ENCODE data around the gene ARHGEF17.

ARHGEF17 gene

DNA sequence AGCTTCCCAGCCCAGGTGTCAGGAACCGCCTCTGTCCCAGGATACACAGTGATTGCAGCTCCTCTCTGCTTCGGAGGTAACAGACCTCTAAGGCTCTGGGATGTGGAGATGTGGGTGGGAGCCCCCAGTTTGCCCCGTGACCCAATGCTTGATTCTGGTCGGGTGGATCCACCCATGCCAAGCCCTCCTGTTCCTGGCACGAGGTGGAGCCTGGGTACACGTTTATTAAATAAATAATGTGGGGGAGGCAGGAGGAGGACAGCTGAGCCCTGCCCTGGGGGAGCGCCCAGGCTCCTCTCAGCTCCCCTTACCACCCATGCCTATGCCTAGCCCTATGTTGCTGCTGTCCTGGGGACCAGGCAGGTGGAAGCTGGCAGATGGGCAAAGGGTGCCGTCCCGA is 16.0 kb downstream of the ARHGEF17 start:
- peak overlapping the region in 1 of 2 donors; percentile 47 for H3K4me3 ChIP-seq (ENCODE audit: low read length in 2 of 2)
- H3K4me1 ChIP-seq (ENCODE audit: control insufficient read depth, insufficient read depth, low read length), result peaks cover 94% of the 10 kb centered on the region
- peak overlapping the region; percentile 31 to 64 for H3K9ac ChIP-seq (ENCODE audit: low read length in 2 of 2)
- peak overlapping the region; percentile 90 for H3K27ac ChIP-seq (ENCODE audit: low read length)
- no peaks in the 10 kb centered on the region for H3K27me3 ChIP-seq (ENCODE audit: control insufficient read depth in 1 of 2, insufficient read depth in 2 of 2, low read length in 2 of 2)
- H3K36me3 ChIP-seq (ENCODE audit: control insufficient read depth in 2 of 2, insufficient read depth in 2 of 2, low read length in 2 of 2), result peaks cover 0 to 7% of the 10 kb centered on the region in 2 donors
- no peaks in the 10 kb centered on the region for H3K9me3 ChIP-seq (ENCODE audit: control insufficient read depth in 2 of 2, low read length in 2 of 2)

DNA sequence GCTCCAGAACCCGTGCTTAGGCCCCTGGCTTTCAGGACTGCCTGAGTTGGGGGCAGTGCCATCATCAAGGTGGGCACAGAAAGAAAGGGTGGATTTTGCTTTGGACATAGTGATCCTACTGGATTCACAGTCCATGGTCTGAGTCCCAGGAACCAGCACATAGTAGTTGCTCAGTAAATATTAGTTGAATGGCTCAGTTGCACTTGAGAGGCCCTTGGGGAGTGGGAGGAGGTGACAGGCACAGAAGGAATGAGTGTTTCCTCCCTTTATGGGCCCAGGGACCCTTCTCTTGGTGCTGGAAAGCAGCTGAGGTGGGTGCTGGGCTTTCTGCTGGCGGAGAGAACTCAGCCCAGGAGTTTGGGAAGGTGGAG is 16.6 kb downstream of the ARHGEF17 start:
- H3K4me3 ChIP-seq (ENCODE audit: low read length in 2 of 2), result peak overlapping the region in 1 of 2 donors; percentile 47
- H3K9ac ChIP-seq (ENCODE audit: low read length in 2 of 2), result peak overlapping the region; percentile 31 to 64
- H3K36me3 ChIP-seq (ENCODE audit: control insufficient read depth in 2 of 2, insufficient read depth in 2 of 2, low read length in 2 of 2), result peaks cover 0 to 4% of the 10 kb centered on the region in 2 donors
- peak overlapping the region; percentile 90 for H3K27ac ChIP-seq (ENCODE audit: low read length)
- H3K4me1 ChIP-seq (ENCODE audit: control insufficient read depth, insufficient read depth, low read length), result peaks cover 94% of the 10 kb centered on the region
- no peaks in the 10 kb centered on the region for H3K9me3 ChIP-seq (ENCODE audit: control insufficient read depth in 2 of 2, low read length in 2 of 2)
- H3K27me3 ChIP-seq (ENCODE audit: control insufficient read depth in 1 of 2, insufficient read depth in 2 of 2, low read length in 2 of 2), result no peaks in the 10 kb centered on the region

GRCh38 chr11:73325036-73325981 is 17.2 kb downstream of the ARHGEF17 start:
- Histone ChIP-seq H3K27ac (ENCODE audit: low read length) (peak overlapping the region; percentile 90), H3K27me3 (ENCODE audit: control insufficient read depth in 1 of 2, insufficient read depth in 2 of 2, low read length in 2 of 2) (no peaks in the 10 kb centered on the region), H3K4me1 (ENCODE audit: control insufficient read depth, insufficient read depth, low read length) (peaks cover 89% of the 10 kb centered on the region), H3K9me3 (ENCODE audit: control insufficient read depth in 2 of 2, low read length in 2 of 2) (no peaks in the 10 kb centered on the region), H3K4me3 (ENCODE audit: low read length in 2 of 2) (peak overlapping the region in 1 of 2 donors; percentile 47), H3K9ac (ENCODE audit: low read length in 2 of 2) (peak overlapping the region; percentile 31 to 64), H3K36me3 (ENCODE audit: control insufficient read depth in 2 of 2, insufficient read depth in 2 of 2, low read length in 2 of 2) (peaks cover 0 to 2% of the 10 kb centered on the region in 2 donors)

DNA sequence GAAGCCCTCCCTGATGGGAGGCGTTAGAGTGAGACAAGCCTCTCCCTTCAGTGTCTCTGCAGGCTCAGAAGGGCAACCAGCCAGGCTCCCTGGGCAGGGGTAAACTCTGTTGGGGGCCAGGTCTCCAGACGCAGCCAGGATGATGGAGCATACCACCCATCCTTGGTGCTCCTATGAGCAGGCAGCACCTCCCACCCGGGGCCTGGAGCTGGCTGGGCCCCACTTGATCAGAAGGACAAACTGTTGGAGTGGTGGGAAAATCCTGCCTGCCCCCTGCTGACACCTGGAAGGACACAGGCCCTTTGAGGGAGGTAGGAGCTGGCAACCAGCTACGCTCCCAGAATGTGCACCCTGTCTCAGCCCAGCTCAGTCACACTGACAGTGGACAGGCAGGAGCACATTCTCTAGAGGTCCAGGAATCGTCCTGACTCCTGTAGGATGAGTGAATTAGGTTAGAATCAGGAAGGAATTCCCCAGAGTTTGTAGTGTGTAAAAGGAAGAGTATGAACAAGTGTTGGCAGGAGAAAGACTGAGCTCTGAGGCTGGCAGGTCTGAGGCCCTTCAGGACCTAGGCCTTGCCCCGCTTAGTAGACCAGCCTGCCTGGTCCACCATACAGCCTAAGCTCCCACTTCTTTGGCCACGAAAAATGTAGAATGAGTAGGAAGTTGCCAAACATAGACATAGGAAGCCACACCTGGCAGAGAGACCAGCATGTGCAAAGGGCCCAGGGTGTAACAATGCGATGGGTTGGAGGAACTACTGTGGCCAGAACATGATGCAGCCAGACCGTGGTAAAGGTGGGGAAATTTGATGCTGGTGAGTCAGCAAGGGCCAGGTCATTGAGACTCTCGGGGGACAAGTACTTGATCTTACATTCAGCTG is 19.1 kb downstream of the ARHGEF17 start:
- Histone ChIP-seq H3K4me3 (ENCODE audit: low read length in 2 of 2) (peak overlapping the region in 1 of 2 donors; percentile 29), H3K4me1 (ENCODE audit: control insufficient read depth, insufficient read depth, low read length) (peaks cover 89% of the 10 kb centered on the region), H3K27ac (ENCODE audit: low read length) (peak overlapping the region; percentile 74), H3K9ac (ENCODE audit: low read length in 2 of 2) (peak overlapping the region in 1 of 2 donors; percentile 21), H3K27me3 (ENCODE audit: control insufficient read depth in 1 of 2, insufficient read depth in 2 of 2, low read length in 2 of 2) (no peaks in the 10 kb centered on the region), H3K36me3 (ENCODE audit: control insufficient read depth in 2 of 2, insufficient read depth in 2 of 2, low read length in 2 of 2) (peaks cover 0 to 2% of the 10 kb centered on the region in 2 donors), H3K9me3 (ENCODE audit: control insufficient read depth in 2 of 2, low read length in 2 of 2) (no peaks in the 10 kb centered on the region)

DNA sequence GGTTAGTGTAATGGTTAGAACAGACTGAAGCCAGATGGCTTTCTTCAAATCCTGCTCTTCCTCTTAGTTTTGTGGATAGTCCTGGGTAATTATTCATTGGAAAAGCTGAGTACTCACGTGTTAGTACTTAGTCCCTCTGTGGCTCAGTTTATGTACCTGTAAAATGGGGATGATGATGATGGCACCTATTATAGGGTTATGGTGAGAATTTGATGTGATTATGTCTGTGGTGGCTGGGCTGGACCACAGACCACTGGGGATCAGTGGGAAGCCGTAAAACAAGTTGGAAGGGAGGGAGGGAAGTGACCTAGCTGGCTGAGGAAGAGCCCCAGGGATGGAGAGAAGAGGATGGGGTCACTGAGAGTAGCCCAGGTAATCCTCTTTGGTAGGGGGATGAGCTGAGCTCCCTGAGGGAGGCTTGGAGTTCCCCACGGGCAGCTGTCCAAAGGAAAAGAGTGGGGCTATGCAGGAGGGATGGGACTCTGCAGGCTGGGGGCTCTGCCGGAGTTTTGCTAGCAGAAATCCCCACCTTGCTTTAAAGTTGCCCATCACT is 19.8 kb downstream of the ARHGEF17 start:
- Histone ChIP-seq H3K9me3 (ENCODE audit: control insufficient read depth in 2 of 2, low read length in 2 of 2) (no peaks in the 10 kb centered on the region), H3K4me1 (ENCODE audit: control insufficient read depth, insufficient read depth, low read length) (peaks cover 89% of the 10 kb centered on the region), H3K4me3 (ENCODE audit: low read length in 2 of 2) (no peak overlapping the region), H3K27me3 (ENCODE audit: control insufficient read depth in 1 of 2, insufficient read depth in 2 of 2, low read length in 2 of 2) (no peaks in the 10 kb centered on the region), H3K9ac (ENCODE audit: low read length in 2 of 2) (no peak overlapping the region), H3K36me3 (ENCODE audit: control insufficient read depth in 2 of 2, insufficient read depth in 2 of 2, low read length in 2 of 2) (peaks cover 0 to 2% of the 10 kb centered on the region in 2 donors), H3K27ac (ENCODE audit: low read length) (peak overlapping the region; percentile 74)

DNA sequence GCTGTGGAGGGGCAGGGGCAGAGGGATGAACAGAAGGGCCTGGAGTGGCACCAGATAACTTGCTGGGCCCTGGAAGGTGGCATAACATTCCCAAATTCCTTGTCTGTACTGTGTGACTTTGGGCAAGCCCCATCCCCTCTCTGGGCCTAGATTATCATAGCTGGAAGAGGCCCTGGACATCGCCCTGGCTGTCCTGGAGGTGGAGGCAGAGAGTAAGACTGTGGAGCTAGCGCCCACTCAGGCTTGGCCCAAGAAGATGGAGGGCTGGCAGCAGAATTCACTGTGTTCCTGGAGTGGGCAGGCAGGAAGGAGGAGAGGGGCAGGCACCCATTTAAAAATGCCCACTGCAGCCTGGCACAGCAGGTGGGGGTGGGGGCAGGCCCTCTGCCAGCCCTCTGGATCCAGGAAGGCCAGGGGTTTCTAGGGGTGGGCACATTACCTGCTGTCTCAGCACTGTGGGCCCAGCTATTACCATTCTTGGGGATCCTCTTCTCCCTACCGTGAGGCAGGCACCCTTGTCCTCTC is 22.6 kb downstream of the ARHGEF17 start:
- H3K4me3 ChIP-seq (ENCODE audit: low read length in 2 of 2), result peak overlapping the region in 1 of 2 donors; percentile 35
- H3K4me1 ChIP-seq (ENCODE audit: control insufficient read depth, insufficient read depth, low read length), result peaks cover 87% of the 10 kb centered on the region
- H3K27ac ChIP-seq (ENCODE audit: low read length), result peak overlapping the region; percentile 80
- H3K9ac ChIP-seq (ENCODE audit: low read length in 2 of 2), result peak overlapping the region; percentile 47 to 56
- H3K36me3 ChIP-seq (ENCODE audit: control insufficient read depth in 2 of 2, insufficient read depth in 2 of 2, low read length in 2 of 2), result peaks cover 0 to under 1% of the 10 kb centered on the region in 2 donors
- H3K9me3 ChIP-seq (ENCODE audit: control insufficient read depth in 2 of 2, low read length in 2 of 2), result no peaks in the 10 kb centered on the region
- no peaks in the 10 kb centered on the region for H3K27me3 ChIP-seq (ENCODE audit: control insufficient read depth in 1 of 2, insufficient read depth in 2 of 2, low read length in 2 of 2)

DNA sequence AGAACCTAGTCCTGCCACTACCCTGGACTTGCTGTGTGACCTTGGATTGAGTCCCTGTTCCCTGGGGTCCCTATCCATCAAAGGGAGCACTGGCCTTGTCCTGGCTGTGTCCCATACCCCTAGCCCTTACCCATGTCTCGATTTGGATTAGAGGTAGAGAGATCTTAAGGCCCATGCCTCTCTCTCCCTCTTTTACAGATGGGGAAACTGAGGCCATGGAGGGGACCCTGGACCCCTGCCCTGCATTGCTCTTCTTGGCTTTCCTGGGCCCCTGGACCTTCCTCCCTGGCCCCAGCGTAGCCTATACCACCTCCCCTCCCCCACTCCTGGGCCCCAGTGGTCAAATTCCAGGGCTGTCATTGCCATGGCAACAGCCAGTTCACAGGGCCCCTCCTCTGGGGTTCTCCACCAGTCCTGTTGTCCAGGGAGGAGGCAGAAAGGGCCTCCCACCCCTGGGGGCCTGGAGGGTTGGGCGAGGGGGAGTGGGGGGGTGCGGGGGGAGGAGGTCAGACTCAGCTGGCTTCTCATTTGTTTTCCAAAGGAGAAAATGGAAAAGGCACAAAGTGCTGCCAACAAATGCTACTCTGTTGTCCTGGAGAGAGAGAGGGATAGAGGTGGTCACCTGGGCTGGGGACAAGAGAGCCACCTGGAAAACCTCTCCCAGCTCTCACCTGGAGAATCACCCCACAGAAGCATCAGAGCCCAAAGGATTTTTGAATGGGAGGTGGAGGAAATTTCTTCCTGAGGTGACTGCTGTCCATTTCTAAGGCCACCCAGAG is 23.3 kb downstream of the ARHGEF17 start:
- Histone ChIP-seq H3K4me1 (ENCODE audit: control insufficient read depth, insufficient read depth, low read length) (peaks cover 81% of the 10 kb centered on the region), H3K4me3 (ENCODE audit: low read length in 2 of 2) (peak overlapping the region in 1 of 2 donors; percentile 35), H3K27me3 (ENCODE audit: control insufficient read depth in 1 of 2, insufficient read depth in 2 of 2, low read length in 2 of 2) (no peaks in the 10 kb centered on the region), H3K9me3 (ENCODE audit: control insufficient read depth in 2 of 2, low read length in 2 of 2) (no peaks in the 10 kb centered on the region), H3K9ac (ENCODE audit: low read length in 2 of 2) (peak overlapping the region; percentile 47 to 56), H3K36me3 (ENCODE audit: control insufficient read depth in 2 of 2, insufficient read depth in 2 of 2, low read length in 2 of 2) (no peaks in the 10 kb centered on the region), H3K27ac (ENCODE audit: low read length) (peak overlapping the region; percentile 80)

- Histone ChIP-seq H3K27ac (ENCODE audit: low read length) (peak overlapping the region; percentile 80), H3K4me1 (ENCODE audit: control insufficient read depth, insufficient read depth, low read length) (peaks cover 75% of the 10 kb centered on the region), H3K27me3 (ENCODE audit: control insufficient read depth in 1 of 2, insufficient read depth in 2 of 2, low read length in 2 of 2) (no peaks in the 10 kb centered on the region), H3K9me3 (ENCODE audit: control insufficient read depth in 2 of 2, low read length in 2 of 2) (no peaks in the 10 kb centered on the region), H3K4me3 (ENCODE audit: low read length in 2 of 2) (no peak overlapping the region), H3K9ac (ENCODE audit: low read length in 2 of 2) (peak overlapping the region; percentile 10 to 51), H3K36me3 (ENCODE audit: control insufficient read depth in 2 of 2, insufficient read depth in 2 of 2, low read length in 2 of 2) (peaks cover 0 to 2% of the 10 kb centered on the region in 2 donors)
Measured at GRCh38 chr11:73333173-73333572, 25.1 kb downstream of the ARHGEF17 start.

GRCh38 chr11:73333640-73334383 is 25.7 kb downstream of the ARHGEF17 start:
- Histone ChIP-seq H3K4me1 (ENCODE audit: control insufficient read depth, insufficient read depth, low read length) (peaks cover 74% of the 10 kb centered on the region), H3K9me3 (ENCODE audit: control insufficient read depth in 2 of 2, low read length in 2 of 2) (no peaks in the 10 kb centered on the region), H3K27ac (ENCODE audit: low read length) (peak overlapping the region; percentile 80), H3K9ac (ENCODE audit: low read length in 2 of 2) (peak overlapping the region; percentile 21 to 42), H3K4me3 (ENCODE audit: low read length in 2 of 2) (peak overlapping the region in 1 of 2 donors; percentile 35), H3K36me3 (ENCODE audit: control insufficient read depth in 2 of 2, insufficient read depth in 2 of 2, low read length in 2 of 2) (peaks cover 0 to 2% of the 10 kb centered on the region in 2 donors), H3K27me3 (ENCODE audit: control insufficient read depth in 1 of 2, insufficient read depth in 2 of 2, low read length in 2 of 2) (no peaks in the 10 kb centered on the region)
